ENCODE data around the gene GRM7.

Gene GRM7

GRCh38 chr3:7518026-7518425 is 657.1 kb downstream of the GRM7 start:
- no peak for DNase-seq

GRCh38 chr3:7518456-7518855 is 657.5 kb downstream of the GRM7 start:
- no peak for DNase-seq

- no peak for DNase-seq
These were observed 659.1 kb downstream of the GRM7 start for GRCh38 chr3:7520059-7520458.

- no peak for DNase-seq
These were observed 659.7 kb downstream of the GRM7 start for GRCh38 chr3:7520593-7520992.

GRCh38 chr3:7536510-7536909 is 675.6 kb downstream of the GRM7 start:
- DNase-seq, result no peak

- DNase-seq, result no peak
These were observed 676.0 kb downstream of the GRM7 start for GRCh38 chr3:7536921-7537320.

- no peak for DNase-seq
These were observed 682.5 kb downstream of the GRM7 start for GRCh38 chr3:7543294-7543880.

- DNase-seq, result no peak
These were observed 684.4 kb downstream of the GRM7 start for GRCh38 chr3:7545334-7545733.

GRCh38 chr3:7546253-7546652 is 685.3 kb downstream of the GRM7 start:
- DNase-seq, result no peak

- DNase-seq, result no peak
These were observed 686.9 kb downstream of the GRM7 start for GRCh38 chr3:7547826-7548225.

GRCh38 chr3:7562892-7563291 is 702.0 kb downstream of the GRM7 start:
- no peak for DNase-seq

GRCh38 chr3:7565574-7565973 is 704.7 kb downstream of the GRM7 start:
- DNase-seq, result no peak

- no peak for DNase-seq
These were observed 706.2 kb downstream of the GRM7 start for GRCh38 chr3:7567160-7567559.

GRCh38 chr3:7568526-7569184 is 707.7 kb downstream of the GRM7 start:
- DNase-seq, result no peak

GRCh38 chr3:7573330-7573729 is 712.4 kb downstream of the GRM7 start:
- DNase-seq, result no peak

GRCh38 chr3:7574435-7574834 is 713.5 kb downstream of the GRM7 start:
- DNase-seq, result no peak

- DNase-seq, result no peak
These were observed 715.2 kb downstream of the GRM7 start for GRCh38 chr3:7576071-7576470.

GRCh38 chr3:7576506-7576905 is 715.6 kb downstream of the GRM7 start:
- no peak for DNase-seq

- DNase-seq, result no peak
These were observed 716.6 kb downstream of the GRM7 start for GRCh38 chr3:7577513-7577912.

- no peak for DNase-seq
These were observed 720.9 kb downstream of the GRM7 start for GRCh38 chr3:7581831-7582230.

GRCh38 chr3:7585052-7585451 is 724.1 kb downstream of the GRM7 start:
- DNase-seq, result no peak

GRCh38 chr3:7588236-7588635 is 727.3 kb downstream of the GRM7 start:
- no peak for DNase-seq

GRCh38 chr3:7589526-7589925 is 728.6 kb downstream of the GRM7 start:
- no peak for DNase-seq

- DNase-seq, result no peak
These were observed 741.4 kb downstream of the GRM7 start for GRCh38 chr3:7602297-7602696.

GRCh38 chr3:7607083-7607482 is 746.2 kb downstream of the GRM7 start:
- no peak for DNase-seq

Data from stimulated activated CD8-positive, alpha-beta memory T cell treated with anti-CD3 and anti-CD28 coated beads, Interleukin-4, amount 100 ng/mL, for 48 hours (primary cell).